Left lung (tissue), 10 donors: ENCODE data around the gene CALML4. TPM values are rescaled to one million over a fixed set of nuclear protein-coding genes. Genes with fewer than 3 reads are reported as not detected.

Experiments
- ATAC-seq: fragments of 200-7000 bp; cut with Tn5 transposase; one replicate; pipeline ENCODE4 v1.9.1; 2020; ENCODE audit warnings: moderate library complexity
- DNase-seq, 4 donors: peaks; one replicate each; pipeline ENCODE4 v3.0.0-alpha.2; 2013 to 2020
- H3K27ac ChIP-seq, 2 donors: fragments of 200-600 bp; sonication (generic) in 1 of 2; one replicate each; pipeline versions ENCODE4 v1.5.0 to v1.8.0; 2020 to 2021
- H3K27me3 ChIP-seq, 2 donors: fragments of 200-600 bp; sonication (generic) in 1 of 2; one replicate each; pipeline versions ENCODE4 v1.5.0 to v1.8.0; 2020 to 2021
- H3K36me3 ChIP-seq, 2 donors: fragments of 200-600 bp; sonication (generic) in 1 of 2; one replicate each; pipeline versions ENCODE4 v1.5.0 to v1.8.0; 2020 to 2021
- H3K4me1 ChIP-seq, 2 donors: fragments of 200-600 bp; one replicate each; pipeline ENCODE4 v1.8.0; 2021
- H3K4me3 ChIP-seq, 2 donors: fragments of 200-600 bp; sonication (generic) in 1 of 2; one replicate each; pipeline versions ENCODE4 v1.5.0 to v1.8.0; 2020 to 2021; ENCODE audit warnings: mild to moderate bottlenecking in 1 of 2
- H3K9me3 ChIP-seq, 2 donors: fragments of 200-600 bp; sonication (generic) in 1 of 2; one replicate each; pipeline versions ENCODE4 v1.5.0 to v1.8.0; 2020 to 2021
- intact Hi-C, 2 donors: fragments of 100-400 bp; cut with DNase I; formaldehyde crosslinking; loops; one replicate each; pipeline versions ENCODE4 v1.11.2 to v1.14.2; 2022
- polyA plus RNA-seq, 6 donors: library from polyadenylated mRNA; unstranded; fragments of 120-200 nt; gene quantifications; one replicate each; pipeline ENCODE4 v1.2.1, GENCODE V29; 2013; ENCODE audit not compliant: insufficient read length in 6 of 6
- total RNA-seq, 2 donors: library from RNA; stranded (reverse); fragmentation: NEBNext Ultra II Directional; extraction: Animal tissue kit (Norgen Biotek cat#: 25700); gene quantifications; one replicate each; pipeline ENCODE4 v1.2.1, GENCODE V29; 2021
- TF ChIP-seq, protein P1 (sequence below), 2 donors: fragments of 200-600 bp; sonication (generic) in 1 of 2; IDR thresholded peaks; one replicate each; pipeline versions ENCODE4 v1.5.0 to v1.8.0; 2021; ENCODE audit warnings: antibody characterized with exemption in 2 of 2
- donor health status: DM: no; HTN: yes; CAD: no.
- donor health status: DM: no; HTN: no; CAD: no.

Gene CALML4
- total and polyA plus RNA-seq, 8 donors: 3.0 to 20.2 (median 13.2) TPM

DNA sequence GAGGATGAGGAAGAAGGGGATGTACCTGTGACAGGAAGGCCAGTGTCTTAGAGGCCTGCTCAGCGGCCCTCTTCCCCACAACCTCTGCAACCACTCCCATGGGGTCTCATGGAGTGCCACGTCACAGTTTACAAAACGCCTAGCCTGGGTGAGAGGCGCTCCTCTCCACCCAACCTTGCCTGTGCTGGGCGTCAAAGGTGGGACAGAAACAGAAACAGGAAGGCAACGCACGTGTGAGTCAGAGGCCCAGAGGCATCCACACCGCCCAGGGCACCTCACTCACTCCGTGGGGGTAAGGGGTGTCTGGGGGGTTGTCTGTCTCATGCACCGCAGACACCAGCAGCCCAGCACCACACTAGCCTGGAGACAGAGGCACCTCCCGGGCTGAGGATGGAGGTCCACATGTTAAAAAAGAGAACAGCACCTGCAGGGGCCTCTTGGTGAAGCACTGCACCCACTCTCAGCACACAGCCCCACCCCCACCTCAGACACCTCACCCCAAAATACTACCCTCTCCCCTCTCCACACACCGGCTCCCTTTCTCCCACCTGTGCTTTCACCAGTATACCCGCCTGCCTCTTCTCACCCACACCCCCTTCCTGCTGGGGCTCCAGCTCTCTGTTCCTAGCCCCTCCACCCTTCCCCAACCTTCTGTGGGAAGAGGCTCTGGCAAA, 4.7 kb upstream of the CALML4 start:
- DNase-seq: no peak
- no peak overlapping the region for H3K4me3 ChIP-seq
- no peak overlapping the region for H3K27ac ChIP-seq
- no peaks in the 10 kb centered on the region for H3K9me3 ChIP-seq
- no peaks in the 10 kb centered on the region for H3K36me3 ChIP-seq
- H3K4me1 ChIP-seq: peaks cover 9 to 60% of the 10 kb centered on the region in 2 donors
- intact Hi-C loops: no loop called here
- no peak for ATAC-seq
- TF ChIP-seq, protein P1, sequence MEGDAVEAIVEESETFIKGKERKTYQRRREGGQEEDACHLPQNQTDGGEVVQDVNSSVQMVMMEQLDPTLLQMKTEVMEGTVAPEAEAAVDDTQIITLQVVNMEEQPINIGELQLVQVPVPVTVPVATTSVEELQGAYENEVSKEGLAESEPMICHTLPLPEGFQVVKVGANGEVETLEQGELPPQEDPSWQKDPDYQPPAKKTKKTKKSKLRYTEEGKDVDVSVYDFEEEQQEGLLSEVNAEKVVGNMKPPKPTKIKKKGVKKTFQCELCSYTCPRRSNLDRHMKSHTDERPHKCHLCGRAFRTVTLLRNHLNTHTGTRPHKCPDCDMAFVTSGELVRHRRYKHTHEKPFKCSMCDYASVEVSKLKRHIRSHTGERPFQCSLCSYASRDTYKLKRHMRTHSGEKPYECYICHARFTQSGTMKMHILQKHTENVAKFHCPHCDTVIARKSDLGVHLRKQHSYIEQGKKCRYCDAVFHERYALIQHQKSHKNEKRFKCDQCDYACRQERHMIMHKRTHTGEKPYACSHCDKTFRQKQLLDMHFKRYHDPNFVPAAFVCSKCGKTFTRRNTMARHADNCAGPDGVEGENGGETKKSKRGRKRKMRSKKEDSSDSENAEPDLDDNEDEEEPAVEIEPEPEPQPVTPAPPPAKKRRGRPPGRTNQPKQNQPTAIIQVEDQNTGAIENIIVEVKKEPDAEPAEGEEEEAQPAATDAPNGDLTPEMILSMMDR (IDR thresholded peaks at IDR 0.05): no peak
- H3K27me3 ChIP-seq: no peaks in the 10 kb centered on the region

- H3K27ac ChIP-seq: no peak overlapping the region
- intact Hi-C loops: no loop called here
- no peak for DNase-seq
- H3K4me3 ChIP-seq: no peak overlapping the region
- TF ChIP-seq, protein P1 (IDR thresholded peaks at IDR 0.05): no peak
- H3K4me1 ChIP-seq: peaks cover 9 to 63% of the 10 kb centered on the region in 2 donors
- H3K27me3 ChIP-seq: no peaks in the 10 kb centered on the region
- H3K9me3 ChIP-seq: no peaks in the 10 kb centered on the region
- ATAC-seq: no peak
- H3K36me3 ChIP-seq: no peaks in the 10 kb centered on the region
Observed at GRCh38 chr15:68209272-68209671, 4.1 kb upstream of the CALML4 start.

GRCh38 chr15:68208636-68209240, 3.6 kb upstream of the CALML4 start:
- Histone ChIP-seq H3K36me3 (no peaks in the 10 kb centered on the region), H3K9me3 (no peaks in the 10 kb centered on the region), H3K4me1 (peaks cover 9 to 68% of the 10 kb centered on the region in 2 donors), H3K27me3 (no peaks in the 10 kb centered on the region), H3K4me3 (no peak overlapping the region), H3K27ac (peak overlapping the region in 1 of 2 donors; percentile 39)
- DNase-seq (no peak), ATAC-seq (no peak)
- TF ChIP-seq, protein P1 (IDR thresholded peaks at IDR 0.05): no peak
- intact Hi-C loops: no loop called here

GRCh38 chr15:68208136-68208535, 3.0 kb upstream of the CALML4 start:
- TF ChIP-seq, protein P1 (IDR thresholded peaks at IDR 0.05): no peak
- Histone ChIP-seq H3K36me3 (no peaks in the 10 kb centered on the region), H3K4me3 (no peak overlapping the region), H3K27me3 (no peaks in the 10 kb centered on the region), H3K27ac (peak overlapping the region in 1 of 2 donors; percentile 39), H3K4me1 (peaks cover 9 to 69% of the 10 kb centered on the region in 2 donors), H3K9me3 (no peaks in the 10 kb centered on the region)
- intact Hi-C loops: no loop called here
- no peak for DNase-seq
- ATAC-seq: no peak

DNA sequence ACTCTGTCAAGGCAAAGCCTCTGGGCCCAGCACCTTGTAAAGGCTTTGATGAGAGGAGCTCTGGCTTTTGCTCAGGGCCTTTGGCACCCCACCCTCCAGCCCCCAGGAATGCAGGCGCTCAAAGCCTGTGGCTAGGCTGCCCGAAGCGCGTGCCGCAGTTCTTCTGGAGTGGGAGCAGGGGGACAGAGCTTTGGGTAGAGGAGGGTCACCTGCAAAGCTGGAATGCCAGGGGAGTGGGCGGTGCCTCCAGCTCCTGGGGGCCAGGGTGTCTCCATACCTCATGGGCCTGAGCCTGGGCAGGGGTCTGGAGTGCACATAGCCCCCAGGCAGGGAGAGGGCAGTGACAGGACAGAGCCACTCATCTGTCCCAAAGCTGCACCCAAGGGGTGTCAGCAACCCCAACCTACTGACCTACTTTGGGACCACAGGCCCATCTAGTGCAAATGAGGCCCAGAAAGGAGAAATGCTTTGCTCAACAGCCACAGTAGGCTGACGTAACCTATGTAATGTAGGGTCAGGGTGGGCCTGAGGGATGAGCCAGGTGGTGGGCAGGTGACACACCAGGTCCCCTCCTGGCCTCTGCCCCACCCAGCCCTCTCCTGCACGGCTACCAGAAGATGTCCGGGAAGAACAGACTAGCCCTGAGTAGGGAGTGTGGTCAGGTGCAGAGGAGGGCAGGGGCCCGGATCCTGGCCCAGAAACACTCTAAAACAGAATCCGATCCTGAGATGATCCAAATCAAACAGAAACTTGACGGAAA, 2.2 kb upstream of the CALML4 start:
- no peak overlapping the region for H3K4me3 ChIP-seq
- TF ChIP-seq, protein P1 (IDR thresholded peaks at IDR 0.05): no peak
- H3K27me3 ChIP-seq: no peaks in the 10 kb centered on the region
- no peak for ATAC-seq
- no peak for DNase-seq
- peaks cover 9 to 69% of the 10 kb centered on the region in 2 donors for H3K4me1 ChIP-seq
- intact Hi-C loops: no loop called here
- peak overlapping the region in 1 of 2 donors; percentile 76 for H3K27ac ChIP-seq
- no peaks in the 10 kb centered on the region for H3K36me3 ChIP-seq
- H3K9me3 ChIP-seq: no peaks in the 10 kb centered on the region
